ENCODE measurements around the gene SYT8. TPM values are rescaled to one million over a fixed set of nuclear protein-coding genes. Genes with fewer than 3 reads are reported as not detected.

The SYT8 gene
- total RNA-seq, 1 donor from 2014 or later, result 0.53 TPM

DNA sequence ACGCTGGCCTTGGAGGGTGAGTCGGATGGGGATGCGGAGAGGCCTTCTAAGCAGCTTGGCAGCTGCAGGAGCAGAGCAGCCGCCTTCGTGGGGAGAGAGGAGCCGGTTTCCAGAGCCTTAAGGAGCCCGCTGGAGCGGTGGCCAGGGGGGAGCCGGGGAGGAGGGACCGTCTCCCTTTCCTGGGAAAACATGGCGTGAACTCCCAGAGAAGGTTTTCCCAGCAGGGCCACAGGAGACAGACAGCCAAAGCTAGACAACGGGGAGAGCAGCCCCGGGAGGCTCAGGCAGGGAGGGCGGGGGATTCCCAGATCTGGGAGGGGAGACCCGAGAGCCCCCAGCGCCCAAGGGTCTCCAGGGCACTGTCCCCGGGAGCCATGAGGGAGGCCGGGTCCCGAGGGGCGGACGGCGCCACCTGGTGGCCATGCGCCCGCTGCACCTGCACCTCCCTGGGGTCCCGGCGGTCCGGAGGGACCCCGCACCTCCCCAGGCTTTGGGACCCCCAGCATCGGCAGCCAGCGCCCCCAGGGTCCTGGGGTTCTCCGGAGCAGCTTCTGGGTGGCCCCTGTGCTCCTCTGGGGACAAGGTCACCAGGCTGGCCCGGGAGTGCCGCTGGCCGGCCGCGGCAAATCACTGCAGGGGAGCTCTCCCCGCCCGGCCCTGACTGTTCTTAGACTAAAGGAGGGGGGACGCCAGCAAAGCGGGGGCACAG is 2.4 kb upstream of the SYT8 start:
- FAIRE-seq (no peak), DNase-seq (ENCODE audit: low read depth) (no peak)
- Histone ChIP-seq H3K27me3 (ENCODE audit: control insufficient read depth, insufficient read depth, low read length) (no peaks in the 10 kb centered on the region), H3K36me3 (ENCODE audit: control insufficient read depth, insufficient read depth, low read length) (no peaks in the 10 kb centered on the region), H3K4me3 (ENCODE audit: low read depth, low read length) (peak overlapping the region; percentile 3)
- TF ChIP-seq, protein P1, sequence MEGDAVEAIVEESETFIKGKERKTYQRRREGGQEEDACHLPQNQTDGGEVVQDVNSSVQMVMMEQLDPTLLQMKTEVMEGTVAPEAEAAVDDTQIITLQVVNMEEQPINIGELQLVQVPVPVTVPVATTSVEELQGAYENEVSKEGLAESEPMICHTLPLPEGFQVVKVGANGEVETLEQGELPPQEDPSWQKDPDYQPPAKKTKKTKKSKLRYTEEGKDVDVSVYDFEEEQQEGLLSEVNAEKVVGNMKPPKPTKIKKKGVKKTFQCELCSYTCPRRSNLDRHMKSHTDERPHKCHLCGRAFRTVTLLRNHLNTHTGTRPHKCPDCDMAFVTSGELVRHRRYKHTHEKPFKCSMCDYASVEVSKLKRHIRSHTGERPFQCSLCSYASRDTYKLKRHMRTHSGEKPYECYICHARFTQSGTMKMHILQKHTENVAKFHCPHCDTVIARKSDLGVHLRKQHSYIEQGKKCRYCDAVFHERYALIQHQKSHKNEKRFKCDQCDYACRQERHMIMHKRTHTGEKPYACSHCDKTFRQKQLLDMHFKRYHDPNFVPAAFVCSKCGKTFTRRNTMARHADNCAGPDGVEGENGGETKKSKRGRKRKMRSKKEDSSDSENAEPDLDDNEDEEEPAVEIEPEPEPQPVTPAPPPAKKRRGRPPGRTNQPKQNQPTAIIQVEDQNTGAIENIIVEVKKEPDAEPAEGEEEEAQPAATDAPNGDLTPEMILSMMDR (IDR thresholded peaks at IDR 0.05; ENCODE audit: insufficient read depth, low read length, severe bottlenecking), result peak; percentile 96

DNA sequence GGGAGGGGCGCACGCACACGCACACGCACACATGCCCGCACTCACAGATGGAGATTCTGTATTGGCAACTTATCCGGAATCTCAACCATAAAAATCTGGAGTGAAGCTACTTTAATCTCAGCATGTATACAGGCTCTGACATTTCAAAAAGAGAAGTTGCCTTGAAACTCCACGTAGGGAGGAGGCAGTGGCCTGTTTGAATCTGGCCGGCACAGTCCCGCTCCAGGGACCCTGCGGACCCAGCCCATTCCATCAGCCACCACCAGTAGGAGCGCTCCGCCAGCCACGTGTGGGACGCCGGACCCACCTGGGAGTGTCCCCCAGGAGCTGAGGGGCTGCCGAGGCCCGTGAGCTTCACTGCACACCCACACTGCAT is 1.9 kb upstream of the SYT8 start:
- FAIRE-seq, result no peak
- TF ChIP-seq, protein P1 (IDR thresholded peaks at IDR 0.05; ENCODE audit: insufficient read depth, low read length, severe bottlenecking), result no peak
- no peaks in the 10 kb centered on the region for H3K27me3 ChIP-seq (ENCODE audit: control insufficient read depth, insufficient read depth, low read length)
- no peak overlapping the region for H3K4me3 ChIP-seq (ENCODE audit: low read depth, low read length)
- H3K36me3 ChIP-seq (ENCODE audit: control insufficient read depth, insufficient read depth, low read length), result no peaks in the 10 kb centered on the region
- DNase-seq (ENCODE audit: low read depth), result no peak

DNA sequence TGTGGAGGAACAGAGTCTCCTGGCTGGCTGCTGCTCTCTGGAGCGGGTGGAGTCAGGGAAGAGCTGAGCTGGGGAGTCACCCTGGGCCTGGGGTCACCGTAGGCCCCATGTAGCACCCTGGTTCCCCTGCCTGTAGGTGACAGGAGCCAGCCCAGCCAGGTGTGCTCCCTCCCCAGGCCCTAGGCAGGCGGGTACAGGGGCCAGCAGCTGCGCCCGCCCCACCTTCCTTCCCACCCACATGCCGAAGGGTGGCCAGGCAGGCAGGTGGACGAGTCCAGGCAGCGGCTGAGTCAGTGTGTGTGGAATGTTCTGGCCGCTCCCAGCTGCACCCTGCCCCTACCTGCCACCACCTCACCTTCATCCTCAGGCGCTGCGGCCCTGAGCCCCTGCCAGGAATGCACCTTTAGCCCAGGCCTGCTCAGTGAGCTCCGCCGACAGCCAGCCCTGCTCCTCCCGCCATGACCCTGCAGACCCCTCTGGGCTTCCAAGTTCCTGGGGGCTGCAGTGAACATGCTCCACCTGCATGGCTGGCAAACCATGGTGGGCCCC is 654 bp upstream of the SYT8 start:
- H3K4me3 ChIP-seq (ENCODE audit: low read depth, low read length), result peak overlapping the region; percentile 32
- FAIRE-seq (peak; percentile 98), DNase-seq (ENCODE audit: low read depth) (peak; percentile 92)
- no peaks in the 10 kb centered on the region for H3K27me3 ChIP-seq (ENCODE audit: control insufficient read depth, insufficient read depth, low read length)
- TF ChIP-seq, protein P1 (IDR thresholded peaks at IDR 0.05; ENCODE audit: insufficient read depth, low read length, severe bottlenecking), result no peak
- no peaks in the 10 kb centered on the region for H3K36me3 ChIP-seq (ENCODE audit: control insufficient read depth, insufficient read depth, low read length)

DNA sequence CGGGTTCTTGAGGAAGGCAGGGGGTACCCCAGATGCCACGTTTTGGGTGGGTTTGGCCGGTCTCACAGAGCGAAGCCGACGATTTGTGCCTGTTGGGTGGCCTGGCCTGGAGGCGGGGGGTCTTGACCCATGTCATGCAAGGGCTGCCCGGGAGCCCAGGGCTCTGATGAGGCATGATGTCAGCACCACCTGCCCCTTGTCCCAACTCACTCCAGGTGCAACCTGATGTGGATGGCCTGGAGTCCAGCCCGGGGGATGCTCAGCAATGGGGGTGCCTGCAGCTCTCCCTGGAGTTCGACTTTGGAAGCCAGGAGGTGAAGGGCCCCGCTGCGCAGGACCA is 851 bp downstream of the SYT8 start:
- DNase-seq (ENCODE audit: low read depth), result no peak
- no peaks in the 10 kb centered on the region for H3K27me3 ChIP-seq (ENCODE audit: control insufficient read depth, insufficient read depth, low read length)
- FAIRE-seq, result no peak
- peak overlapping the region; percentile 32 for H3K4me3 ChIP-seq (ENCODE audit: low read depth, low read length)
- TF ChIP-seq, protein P1 (IDR thresholded peaks at IDR 0.05; ENCODE audit: insufficient read depth, low read length, severe bottlenecking), result no peak
- no peaks in the 10 kb centered on the region for H3K36me3 ChIP-seq (ENCODE audit: control insufficient read depth, insufficient read depth, low read length)

DNA sequence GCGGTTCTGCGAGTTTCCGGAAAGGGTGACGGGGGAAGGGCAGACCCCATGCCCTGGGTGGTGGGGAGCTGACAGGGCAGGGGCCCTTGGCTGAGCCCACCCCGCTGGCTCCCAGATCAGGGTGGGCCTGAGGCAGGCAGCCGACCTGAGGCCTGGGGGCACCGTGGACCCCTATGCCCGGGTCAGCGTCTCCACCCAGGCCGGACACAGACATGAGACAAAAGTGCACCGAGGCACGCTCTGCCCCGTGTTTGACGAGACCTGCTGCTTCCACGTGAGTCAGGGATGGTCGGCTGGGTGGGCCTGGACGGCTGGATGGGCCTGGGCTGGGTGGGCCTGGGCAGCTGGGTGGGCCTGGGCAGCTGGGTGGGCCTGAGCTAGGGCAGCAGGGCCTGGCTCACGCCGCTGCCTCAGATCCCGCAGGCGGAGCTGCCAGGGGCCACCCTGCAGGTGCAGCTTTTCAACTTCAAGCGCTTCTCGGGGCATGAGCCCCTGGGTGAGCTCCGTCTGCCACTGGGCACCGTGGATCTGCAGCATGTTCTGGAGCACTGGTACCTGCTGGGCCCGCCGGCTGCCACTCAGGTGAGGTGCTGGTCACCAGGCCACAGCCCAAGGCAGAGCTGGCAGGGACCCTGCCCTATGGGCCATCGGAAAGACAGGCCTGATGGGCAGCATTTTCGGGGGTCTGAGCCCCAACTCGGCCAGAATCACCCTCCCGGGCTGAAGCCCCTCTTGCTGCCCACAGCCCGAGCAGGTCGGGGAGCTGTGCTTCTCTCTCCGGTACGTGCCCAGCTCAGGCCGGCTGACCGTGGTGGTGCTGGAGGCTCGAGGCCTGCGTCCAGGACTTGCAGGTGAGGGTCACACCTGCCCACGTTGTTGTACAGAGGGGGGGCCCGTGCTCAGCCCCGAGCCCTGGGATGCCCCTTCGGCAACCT is 1.5 kb downstream of the SYT8 start:
- DNase-seq (ENCODE audit: low read depth) (no peak), FAIRE-seq (no peak)
- H3K27me3 ChIP-seq (ENCODE audit: control insufficient read depth, insufficient read depth, low read length), result no peaks in the 10 kb centered on the region
- H3K4me3 ChIP-seq (ENCODE audit: low read depth, low read length), result peak overlapping the region; percentile 32
- TF ChIP-seq, protein P1 (IDR thresholded peaks at IDR 0.05; ENCODE audit: insufficient read depth, low read length, severe bottlenecking), result no peak
- H3K36me3 ChIP-seq (ENCODE audit: control insufficient read depth, insufficient read depth, low read length), result no peaks in the 10 kb centered on the region

Data from bronchial epithelial cell (primary cell).